Suppressor macrophage treated with lipopolysaccharide for 1 hour (primary cell): ENCODE measurements around the gene DRICH1.
"Not testable (repeated sequence)": the region's sequence is repeated elsewhere in the genome, so short reads cannot be mapped to it uniquely, and the experiment has no call there.

ENCODE experiments used
- DNase-seq, 3 donors: peaks; one replicate each; pipeline ENCODE4 v3.0.0-alpha.2; 2020 to 2022

DRICH1 gene

DNA sequence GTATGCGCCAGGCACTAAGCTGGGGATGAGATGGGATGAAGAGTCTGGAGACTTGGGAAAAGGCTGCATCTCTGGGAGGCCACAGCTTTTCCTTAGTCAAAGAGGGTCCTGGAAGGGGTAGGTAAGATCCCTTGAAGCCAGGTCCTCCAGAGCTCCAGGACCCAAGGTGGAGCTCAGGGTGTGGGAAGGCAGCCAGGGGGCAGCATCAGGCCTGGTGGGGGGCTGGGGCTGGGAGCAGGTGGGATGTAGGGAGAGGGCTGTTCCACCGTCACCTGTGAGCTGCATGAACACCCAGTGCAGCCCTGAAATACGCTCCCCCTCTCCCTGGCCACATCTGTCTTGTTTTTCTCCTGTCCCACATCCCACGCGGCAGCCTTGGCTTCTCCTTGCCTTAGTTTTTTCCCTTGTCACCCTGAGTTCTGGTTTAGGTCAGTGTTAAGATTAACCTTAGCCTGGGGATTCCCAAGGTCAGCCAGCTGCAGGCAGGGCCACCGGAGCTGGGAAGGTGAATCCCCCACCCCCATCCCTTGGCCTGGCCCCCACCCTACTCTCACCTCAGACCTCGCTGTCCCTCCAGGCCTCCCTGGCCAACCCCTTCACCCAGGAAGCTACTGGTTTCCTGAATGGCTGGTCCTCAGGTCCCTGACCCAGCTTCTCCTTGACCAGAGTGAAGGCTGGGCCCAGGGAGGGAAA, 34.4 kb downstream of the DRICH1 start:
- not testable (repeated sequence) for DNase-seq

DNA sequence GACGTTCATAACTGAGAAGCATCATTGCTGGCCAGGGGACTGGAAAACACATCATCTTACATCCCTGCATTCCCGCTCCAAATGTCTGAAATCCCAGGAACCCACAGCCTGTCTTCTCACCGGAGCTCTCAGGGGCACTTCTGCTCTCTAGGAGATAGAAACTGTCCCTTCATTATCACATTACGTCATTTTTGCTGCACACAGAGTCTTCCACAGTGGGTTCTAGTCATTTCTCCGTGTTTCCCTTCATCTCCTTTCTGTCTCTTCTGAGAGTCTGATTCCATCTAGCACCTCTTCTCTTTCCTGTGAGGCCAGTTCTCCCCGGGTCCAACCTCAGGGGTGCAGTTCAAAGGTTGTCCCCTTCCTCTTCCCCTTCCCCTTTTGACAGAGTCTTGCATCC, 36.2 kb downstream of the DRICH1 start:
- not testable (repeated sequence) for DNase-seq

DNA sequence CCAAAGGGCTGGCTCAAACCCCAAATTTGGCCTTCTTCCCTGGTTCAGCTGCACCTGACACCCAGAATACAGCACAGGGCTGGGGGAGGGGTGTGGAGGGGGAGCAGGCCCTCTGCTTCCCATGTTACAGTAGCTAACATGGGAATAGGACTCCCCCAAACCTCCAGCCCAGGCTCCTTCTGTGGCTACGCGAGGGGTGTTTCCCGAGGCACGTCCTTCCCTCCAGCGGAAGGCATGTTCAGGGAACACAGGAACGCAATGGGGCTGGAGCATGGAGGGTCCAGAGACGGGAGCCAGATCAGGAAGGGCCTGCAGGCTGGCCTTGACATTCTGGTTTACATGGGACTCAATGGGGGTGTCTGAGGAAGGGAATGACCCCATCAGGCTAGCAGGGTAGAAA, 40.3 kb downstream of the DRICH1 start:
- no peak for DNase-seq

DNA sequence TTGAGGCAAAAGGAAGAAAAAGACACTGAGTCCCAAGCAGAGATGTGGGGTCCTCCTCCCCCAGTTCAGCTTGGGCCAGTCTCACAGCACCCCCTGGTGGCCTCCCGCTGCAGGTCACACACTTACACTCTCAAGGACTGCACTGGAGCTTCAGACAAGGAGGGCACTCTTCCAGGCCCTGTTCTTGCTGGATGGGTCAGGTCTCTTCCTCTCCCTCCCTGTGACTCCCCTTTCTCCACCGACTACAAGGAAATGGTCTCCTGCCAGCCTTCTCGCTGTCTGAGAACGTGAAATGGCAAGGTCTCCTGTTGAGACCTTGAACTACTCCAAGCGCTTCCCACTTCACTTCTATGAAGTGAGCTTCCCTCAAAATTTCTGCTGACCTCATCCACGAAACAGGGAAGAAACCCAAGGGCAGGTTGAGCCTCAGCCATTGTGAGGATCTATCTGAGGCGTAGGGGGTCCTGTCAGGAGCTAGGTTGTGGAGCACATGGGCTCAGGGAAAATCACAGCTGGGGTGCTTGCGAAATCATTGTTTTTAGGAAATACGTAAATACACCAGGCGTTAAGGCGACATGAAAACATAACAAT, 40.8 kb downstream of the DRICH1 start:
- DNase-seq, result peak; percentile 57 to 75 (median 66)

DNA sequence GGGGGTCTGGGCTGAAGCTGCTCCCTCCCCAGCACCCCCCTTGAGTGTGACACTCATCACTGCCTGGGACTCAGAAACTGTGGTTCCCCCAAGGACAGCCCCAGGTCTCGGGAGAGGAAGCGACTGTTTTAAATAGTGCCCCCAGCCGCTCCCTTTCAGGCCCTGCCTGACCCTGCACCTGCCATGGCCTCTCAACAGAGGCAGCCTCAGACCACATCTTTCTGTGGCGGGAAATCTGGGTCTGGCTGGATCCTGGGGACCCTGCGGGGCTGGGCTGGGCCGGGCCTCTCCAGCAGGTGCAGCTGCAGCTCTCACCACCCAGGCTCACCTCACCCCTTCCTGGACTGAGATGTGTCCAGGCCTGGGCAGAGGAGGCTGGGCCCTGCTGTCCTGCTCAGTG, 48.3 kb downstream of the DRICH1 start:
- DNase-seq, result no peak

DNA sequence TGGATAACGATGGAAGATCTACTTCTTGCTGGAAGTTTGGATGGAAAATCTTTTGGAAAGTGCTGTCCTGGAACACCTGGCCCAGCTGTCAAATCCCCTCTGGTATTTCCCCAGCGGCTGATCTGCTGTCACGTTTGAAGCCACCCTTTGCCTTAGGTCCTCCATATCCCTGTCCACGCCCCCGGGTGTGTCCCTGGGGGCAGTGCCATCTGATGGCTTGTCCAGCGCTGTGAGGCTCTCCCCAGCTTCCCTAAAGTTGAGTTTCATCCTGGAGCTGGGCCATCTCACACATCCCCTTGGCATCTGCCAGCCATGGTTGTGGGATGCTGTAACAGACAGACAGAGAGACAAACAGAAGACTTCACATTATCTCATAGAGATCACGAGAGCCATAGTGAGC, 49.0 kb downstream of the DRICH1 start:
- DNase-seq, result no peak

DNA sequence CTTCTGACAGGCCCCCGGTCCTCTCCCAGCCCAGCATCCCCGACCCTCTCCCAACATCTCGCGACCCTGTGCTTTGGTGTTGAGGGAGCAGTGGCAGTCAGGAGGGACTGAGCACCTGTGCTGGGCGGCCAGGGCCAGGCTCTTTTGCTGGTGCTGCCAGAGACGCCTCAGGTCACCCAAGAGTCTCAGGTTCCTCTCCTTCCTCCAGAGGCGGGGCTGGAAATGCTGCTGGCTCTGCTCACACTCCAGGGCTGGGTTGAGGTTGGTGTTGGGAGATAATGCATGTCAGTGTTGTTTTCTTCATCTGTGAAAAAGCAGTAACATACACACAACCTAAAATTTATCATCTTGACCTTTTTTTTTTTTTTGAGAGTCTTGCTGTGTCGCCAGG, 50.9 kb downstream of the DRICH1 start:
- DNase-seq, result no peak

DNA sequence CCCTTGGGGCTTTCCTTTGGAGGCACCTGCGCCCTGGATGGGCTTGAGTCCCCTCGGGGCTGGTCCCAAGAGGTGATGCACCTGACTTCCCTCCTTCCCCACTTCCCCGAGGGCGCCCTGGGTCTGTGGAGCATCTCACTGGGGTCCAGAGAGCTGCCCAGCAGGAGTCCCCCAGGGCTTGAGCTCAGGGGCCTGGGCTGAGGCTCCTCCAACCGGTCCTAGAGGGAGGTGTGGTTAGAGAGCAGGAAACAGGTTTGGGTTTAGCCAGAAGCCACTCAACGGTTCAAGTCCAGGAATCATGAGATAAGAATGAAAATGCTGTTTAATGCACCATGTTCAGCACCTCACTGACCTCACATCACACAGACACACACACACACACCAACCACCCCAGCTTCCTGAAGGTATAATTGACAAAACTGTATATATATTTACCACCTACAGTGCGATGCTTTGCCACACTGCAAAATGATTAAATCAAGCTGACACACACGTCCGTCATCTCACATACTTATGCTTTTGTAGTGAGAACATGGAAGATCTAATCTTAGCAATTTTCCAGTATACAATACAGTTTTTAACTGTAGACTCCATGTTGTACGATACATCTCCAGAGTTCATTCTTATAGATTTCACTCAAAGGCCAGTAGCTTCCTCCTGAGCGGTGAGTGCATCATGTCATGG, 51.4 kb downstream of the DRICH1 start:
- DNase-seq, result no peak

DNA sequence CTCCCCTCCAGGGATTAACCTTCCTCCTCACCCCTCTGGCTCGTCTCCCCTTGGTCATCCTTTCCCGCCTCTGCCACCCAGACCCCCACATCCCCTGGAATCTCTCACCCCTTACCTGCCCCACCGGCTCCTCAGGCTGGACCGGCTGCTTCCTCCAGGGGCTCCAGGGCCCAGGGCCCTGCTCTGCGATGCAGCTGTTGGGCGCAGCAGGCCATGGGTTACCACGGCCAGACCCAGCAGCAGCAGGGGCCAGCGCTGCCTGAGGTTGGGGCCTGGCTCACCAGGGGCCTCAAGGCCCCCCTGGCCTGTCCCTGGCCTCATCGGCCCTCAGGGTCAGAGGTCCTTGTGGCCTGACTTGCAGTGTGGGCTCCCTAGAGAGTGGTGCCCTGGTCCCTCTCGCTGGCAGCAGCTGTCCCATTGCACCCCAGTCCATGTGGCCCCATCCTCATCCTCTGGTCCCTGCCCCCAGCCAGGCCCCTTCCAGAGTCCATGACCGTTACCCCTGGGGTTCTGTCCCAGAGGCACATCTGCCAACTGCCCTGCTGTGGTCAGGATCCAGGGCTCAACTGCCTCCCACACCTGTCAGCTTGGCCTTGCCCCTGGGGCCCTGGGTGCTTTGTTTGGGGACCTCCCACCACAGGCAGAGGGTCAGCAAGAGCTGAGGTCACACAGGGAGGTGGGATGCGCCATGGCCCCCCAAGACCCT, 52.1 kb downstream of the DRICH1 start, which contains the start of gene IGLL1:
TSS of gene IGLL1 (minus strand) at position 421 of the 706 bp plus-strand sequence. CDS start at position 321, 100 bp downstream.
- no peak for DNase-seq

DNA sequence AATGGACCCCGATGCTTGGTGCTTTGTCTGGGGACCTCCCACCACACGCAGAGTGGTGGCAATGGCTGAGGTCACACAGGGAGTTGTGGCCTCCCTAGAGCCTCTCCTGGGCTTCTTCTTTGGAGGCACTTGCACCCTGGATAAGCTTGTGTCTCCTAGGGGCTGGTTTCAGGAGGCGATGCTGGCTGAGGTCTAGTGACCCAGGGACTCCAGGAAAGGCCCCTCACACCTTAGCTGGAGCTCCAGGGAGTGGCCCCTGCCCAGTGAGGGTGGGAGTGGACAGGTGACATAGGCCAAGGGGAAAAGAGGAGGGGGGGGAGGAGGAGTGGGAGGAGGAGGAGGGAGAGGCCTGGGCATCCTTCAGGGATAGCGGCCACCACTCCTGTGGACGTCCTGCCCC, 52.8 kb downstream of the DRICH1 start:
- DNase-seq, result no peak

DNA sequence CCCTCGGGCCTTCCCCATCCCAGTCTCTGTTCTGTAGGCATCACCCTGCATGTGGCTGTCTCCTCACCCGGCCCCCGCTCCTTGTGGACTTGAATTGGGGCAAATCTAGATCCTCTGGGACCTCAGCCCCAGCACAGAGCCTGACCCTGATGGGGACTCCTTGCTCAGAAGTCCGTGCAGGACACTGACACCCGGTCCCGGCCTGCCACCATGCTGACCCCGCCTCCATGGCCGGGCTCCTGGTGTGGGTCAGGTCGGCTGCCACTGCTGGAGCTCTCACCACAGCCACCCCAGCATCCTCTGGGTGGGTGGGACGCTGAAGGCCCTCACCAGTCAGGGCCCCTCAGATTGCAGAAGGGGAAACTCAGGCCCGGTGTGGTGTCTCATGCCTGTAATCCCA, 53.8 kb downstream of the DRICH1 start:
- DNase-seq, result no peak

DNA sequence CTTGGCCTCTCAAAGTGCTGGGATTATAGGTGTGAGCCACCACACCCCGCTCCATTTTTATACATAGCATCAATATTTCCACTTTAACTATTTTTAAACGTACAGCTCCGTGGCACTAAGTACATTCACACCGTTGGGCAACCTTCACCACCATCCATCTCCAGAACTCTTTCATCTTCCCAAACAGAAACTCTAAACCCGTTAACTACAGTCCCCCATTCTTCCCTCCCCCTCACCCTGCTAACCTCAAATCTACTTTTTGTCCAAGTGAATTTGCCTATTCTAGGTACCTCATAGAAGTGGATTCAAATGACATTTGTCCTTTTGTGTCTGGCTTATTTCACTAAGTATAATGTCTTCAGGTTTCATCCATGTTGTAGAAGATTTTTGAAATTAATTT, 55.4 kb downstream of the DRICH1 start:
- no peak for DNase-seq

DNA sequence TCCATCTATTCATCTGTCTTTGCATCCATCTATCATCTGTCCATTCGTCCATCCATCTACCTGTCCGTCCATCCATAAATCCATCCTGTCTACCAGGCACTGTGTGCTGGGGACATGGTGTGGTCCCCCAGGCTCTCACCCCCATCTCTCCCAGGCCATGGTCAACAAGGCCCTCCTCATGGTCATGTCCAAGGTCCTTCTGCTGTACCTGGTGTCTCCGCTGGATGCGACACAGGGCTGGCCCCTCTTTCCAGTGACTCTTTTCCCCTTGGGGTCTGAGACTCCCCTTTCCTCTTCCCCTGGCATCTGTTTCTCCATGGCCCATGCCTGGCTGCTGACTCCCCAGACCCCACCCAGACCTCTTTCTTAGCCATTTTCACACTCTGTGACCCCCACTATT, 56.5 kb downstream of the DRICH1 start:
- DNase-seq, result no peak

DNA sequence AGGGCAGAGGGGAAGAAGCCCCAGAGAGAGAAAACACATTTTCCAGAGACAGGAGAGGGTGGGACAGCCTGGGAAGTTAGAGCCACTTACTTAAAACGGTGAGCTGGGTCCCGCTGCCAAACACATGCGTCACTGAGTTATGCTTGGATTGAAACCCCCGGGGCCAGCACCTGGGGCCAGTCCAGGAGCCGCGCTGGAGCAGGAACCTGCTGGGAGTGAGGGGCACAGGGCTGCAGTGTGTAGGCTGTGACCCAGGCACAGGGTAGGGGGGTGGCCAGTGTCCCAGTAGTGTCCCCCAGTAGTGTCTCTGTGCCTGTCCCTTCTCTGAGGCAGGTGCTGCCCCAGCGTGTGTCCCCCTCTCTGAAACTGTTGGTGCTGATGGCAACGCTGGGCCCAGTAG, 57.2 kb downstream of the DRICH1 start:
- no peak for DNase-seq

DNA sequence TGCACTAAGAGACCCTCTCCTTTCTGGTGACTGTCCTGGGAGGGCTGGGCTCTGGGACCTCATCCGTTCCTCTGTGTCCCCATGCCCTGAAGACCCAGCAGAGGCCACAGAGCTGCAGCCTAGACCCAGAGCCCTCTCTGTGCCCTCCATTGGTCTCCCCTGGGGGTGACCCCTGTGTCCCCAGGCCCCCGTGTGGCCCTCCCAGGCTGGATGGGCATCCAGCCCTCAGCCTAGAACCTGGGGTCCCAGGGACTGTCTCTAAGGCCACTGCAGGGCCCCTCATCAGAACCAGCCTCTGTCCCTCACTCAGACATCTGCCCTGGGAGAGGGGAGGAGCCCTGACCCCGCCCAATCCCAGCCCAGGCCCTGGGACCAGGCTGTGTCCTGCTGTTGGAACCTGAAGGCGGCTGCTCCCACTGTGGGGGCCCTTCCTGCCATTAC, 57.7 kb downstream of the DRICH1 start:
- DNase-seq, result no peak

DNA sequence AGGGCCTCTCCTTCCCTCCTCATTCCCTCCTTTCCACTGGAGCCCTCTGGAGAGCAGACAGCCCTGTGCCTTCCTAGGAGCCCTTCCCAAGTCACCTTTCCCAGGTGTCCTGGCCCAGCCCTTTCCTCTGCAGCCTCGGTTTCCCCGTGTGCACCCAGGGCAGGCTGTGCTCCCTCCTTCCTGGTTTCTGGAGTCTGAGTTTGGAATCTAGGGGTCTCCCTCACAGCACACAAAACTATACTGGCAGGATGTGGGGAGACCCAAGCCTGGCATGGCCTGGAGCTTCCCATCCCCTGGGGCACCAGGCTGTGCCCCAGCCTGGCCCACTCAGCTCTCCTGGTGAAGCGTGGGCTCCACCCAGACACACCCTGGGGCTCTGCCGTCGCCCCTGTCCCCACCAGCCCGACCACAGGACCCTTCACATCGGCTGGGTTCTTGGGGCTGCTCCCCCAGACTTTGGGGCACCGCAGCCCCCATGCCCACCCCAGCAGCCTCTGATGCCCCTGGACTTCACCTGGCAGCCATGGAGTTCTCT, 58.4 kb downstream of the DRICH1 start:
- not testable (repeated sequence) for DNase-seq

DNA sequence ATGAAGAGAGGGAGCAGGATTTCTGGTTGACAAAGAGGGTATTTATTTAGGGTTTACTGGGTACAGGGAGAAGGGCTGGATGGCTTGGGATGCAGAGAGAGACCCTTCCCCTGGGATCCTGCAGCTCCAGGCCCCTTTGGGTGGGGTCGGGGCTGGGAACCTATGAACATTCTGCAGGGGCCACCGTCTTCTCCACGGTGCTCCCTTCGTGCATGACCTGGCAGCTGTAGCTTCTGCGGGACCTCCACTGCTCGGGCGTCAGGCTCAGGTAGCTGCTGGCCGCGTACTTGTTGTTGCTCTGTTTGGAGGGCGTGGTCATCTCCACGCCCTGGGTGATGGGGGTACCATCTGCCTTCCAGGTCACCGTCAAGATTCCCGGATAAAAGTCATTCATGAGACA, 59.0 kb downstream of the DRICH1 start:
- not testable (repeated sequence) for DNase-seq

DNA sequence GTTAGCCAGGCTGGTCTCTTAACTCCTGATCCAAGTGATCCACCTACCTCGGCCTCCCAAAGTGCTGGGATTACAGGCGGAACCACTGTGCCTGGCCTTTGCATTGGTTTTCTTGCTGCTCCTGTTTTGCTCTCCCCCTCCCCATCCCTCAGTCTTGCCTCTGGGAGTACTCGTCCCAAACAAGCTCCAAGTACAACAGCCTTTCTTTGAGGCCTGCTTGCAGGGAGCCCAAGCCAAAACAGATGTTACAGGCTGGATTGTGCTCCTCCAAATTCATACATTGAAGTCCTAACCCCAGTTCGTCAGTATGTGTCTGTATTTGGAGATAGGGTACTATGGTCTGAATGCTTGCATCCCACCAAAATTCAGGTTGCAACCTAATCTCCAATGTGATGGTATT, 60.6 kb downstream of the DRICH1 start:
- DNase-seq, result no peak

DNA sequence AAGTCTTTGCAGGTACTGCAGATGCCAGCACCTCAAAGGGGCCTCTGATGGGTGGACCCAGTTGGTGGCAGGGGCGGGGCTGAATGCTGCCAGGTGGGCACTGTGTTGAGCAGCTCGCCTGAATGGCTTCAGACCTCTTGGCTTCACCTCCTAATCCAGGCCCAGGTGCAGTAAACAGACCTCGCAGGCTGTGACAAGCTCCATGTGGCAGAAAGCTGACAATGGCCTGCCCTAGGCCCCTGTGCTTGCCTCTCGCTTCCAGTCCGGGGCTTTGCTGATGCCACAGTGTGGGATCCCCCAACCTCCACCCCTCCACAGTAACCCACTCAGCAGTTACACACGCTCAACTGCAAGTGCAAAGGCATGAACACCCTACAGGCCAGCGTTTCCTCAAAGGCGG, 61.4 kb downstream of the DRICH1 start:
- no peak for DNase-seq

DNA sequence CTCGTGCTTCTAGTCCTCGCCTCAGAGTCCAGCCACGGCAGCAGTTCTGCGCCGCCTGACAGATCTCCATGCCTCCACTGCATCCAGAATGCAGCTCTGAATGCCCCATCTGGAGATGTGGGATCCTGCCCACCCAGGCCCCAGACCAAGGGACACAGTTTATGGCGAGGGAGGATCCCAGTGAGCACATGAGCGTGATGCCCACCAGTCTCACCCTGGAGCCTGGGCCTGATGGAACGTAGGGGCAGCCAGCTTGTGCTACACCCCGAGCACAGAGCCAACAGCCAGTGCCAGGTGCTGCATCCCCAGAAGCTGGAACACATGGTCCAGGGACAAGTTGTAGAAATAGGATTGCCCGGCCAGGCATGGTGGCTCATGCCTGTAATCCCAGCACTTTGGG, 62.4 kb downstream of the DRICH1 start:
- no peak for DNase-seq

DNA sequence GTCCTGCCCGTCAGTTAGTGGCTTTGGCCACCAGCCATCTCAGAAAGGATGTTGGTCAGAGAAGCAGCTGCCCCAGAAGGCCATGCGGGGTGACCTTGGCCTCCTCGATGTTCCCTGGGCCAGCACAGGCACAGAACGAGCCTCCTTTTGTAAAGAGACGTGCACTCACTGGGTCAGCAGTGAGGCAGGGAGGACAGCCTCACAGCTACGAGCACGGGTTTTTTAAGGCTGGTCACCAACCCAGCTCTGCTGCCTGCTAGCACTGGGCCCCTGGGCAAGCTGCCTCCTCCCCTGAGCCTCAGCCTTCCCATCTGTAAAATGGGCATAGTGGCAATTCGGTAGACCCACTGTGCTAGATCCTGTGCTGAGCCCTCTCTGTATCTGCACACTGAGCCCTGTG, 62.8 kb downstream of the DRICH1 start:
- DNase-seq, result no peak

DNA sequence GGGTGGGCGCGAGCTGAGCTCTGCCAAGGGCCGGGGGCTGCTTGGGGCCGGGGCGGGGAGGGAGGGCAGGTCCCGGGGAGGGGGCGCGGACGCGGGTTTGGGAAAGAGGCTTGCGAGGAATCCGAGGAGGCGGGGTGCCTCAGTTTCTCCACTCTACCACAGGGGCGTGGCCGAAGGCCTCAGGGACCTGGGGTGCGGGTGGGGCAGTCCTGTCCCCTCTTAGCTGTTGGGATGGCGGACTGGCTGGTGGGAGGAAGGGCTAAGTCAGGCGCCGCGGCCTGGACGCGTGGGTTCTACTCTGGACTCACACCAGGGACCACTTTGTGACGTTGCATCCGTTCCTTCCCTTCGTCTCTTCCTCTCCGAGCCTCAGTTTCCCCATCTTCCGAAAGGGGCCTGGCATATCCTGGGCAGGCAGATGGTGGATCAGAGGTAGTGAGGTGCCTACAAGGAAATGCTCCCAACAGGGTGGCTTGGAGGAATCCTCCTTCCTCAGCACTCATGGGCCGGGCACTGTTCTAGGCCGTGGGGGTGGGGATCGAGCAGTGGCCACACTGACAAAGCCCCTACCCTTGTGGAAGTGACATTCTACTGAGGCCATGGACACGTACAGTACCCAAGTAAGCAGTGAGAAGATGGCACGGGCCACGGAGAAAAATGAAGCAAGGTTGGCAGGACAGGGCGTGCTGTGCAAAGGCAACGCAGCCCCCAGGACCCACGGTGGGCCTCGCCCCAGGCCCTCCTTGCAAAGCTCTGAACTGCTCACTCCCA, 65.2 kb downstream of the DRICH1 start:
- DNase-seq, result no peak
